NOMO-1 (cell line): ENCODE data around the gene NPTXR.

Source experiments
- DNase-seq, 2 experiments: peaks; one replicate each; lab custom pipeline; 2025; ENCODE audit not compliant: unreplicated experiment in 2 of 2; lab: John Stamatoyannopoulos, UW

The NPTXR gene

GRCh38 chr22:38853196-38853651, 9.4 kb upstream of the NPTXR start:
- no peak for DNase-seq

GRCh38 chr22:38852522-38852921, 8.7 kb upstream of the NPTXR start:
- no peak for DNase-seq

DNA sequence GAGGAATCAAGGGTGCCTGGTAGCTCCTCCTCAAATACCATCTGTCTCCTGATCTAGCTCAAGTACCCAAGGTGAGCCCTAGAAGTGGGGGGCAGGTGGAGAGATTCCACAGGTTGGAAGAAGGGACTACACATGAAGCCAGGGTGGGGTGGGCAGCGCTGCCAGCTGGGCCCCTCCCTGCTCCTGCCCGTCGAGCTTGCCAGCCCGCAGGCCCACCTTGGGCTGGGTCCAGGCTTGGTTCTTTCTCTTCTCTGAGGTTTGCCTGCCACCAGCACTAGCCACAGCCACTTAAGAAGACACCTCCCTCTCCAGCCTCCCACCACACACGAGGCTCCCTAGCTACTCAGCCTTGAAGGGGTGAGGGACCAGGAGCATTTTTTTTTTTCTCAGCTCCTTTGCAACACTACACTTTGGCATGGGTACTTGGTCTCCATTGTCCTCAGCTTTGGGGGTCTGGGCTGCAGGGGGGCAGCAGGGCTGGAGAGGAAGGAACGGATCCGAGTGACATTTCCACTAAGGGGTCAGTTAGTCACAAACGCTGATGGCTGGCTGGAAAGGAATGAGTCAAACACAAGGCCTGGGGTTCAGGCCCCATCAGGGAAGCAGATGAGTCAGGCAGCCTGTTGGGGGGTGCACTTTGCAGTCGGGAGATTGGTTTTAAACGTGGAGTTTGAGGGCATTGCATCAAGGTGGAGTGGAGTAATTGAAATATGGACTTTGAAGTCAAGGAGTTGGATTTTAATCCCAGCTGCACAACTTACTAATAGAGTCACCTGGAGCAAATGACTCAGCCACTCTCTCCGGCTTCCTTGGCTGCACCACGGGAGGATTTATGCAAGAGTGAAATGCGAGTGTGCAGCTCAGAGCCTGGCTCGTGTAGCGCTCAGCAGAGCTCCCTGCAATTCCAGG, 7.4 kb upstream of the NPTXR start:
- no peak for DNase-seq

DNA sequence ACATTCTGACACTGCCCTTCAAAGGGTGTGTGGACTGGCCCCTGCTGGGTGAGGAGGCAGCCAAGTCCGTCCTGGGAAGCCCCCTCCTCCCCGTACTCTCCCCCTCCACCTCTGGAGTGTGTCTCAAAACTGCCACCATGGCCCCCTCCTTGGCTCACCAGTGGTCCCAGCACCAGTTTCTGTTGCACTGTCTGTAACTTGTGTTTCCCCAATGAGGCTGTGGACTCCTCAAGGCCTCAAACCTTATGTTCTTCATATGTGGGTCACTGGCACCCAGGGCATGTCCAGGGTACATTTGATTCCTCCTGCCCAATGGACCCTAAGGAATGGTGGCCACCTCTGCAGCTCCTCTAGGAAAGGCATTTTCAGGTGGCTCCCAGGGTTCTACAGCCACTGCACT, 6.6 kb upstream of the NPTXR start:
- no peak for DNase-seq

DNA sequence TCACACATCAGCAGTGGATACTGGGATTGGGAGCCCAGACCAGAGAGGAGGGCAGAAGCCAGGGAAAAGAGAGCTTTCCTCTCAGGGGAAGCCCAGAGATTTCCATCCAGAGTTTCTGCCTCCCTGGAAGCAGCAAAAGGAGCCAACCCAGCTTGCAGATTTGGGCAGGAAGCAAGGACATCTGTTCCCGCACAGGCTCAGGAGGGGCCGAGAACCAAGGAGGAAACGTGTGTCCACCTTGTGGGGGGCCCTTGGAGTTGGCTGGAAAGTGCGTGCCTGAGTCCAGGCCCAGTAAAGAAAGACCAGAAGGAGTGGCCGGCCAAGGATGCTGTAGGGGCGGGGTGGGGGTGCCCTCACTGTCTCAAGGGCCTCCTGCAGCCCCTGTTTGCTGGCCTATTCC, 6.0 kb upstream of the NPTXR start:
- no peak for DNase-seq

GRCh38 chr22:38846412-38846811, 2.6 kb upstream of the NPTXR start:
- DNase-seq: no peak

DNA sequence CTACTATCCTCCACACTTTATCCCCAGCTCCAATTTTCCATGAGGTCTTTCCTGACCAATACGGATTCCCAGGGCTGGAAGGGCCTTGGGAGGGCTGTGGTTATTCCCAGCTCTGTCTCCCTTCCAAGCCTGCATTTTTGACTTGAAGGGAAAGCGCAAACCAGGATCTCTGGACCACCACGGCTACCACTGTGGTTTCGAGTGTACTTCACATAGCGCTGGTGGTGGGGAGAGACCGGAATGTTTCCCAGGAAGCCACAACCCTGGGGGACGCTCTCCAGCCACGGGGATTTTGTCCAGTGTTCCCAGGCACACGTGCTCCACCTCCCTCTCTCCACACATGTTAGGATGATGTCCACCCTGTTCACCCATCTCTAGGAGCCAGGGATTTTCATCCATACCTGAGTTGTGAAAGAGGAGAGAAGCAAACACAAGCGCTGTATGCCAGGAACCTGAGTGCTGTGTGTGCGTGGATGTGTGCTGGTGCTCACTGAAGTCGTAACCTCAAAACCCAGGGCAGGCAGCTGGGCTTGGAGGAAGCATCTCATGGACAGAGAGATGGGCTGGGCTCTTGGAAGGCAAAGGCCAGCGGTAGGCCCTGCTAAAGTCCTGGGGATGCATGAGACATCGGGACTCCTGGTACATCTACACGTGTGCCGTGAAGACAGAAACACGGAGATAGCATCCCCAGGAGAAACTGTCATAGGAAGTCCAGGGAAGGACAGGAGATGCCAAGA, 1.3 kb upstream of the NPTXR start:
- no peak for DNase-seq

DNA sequence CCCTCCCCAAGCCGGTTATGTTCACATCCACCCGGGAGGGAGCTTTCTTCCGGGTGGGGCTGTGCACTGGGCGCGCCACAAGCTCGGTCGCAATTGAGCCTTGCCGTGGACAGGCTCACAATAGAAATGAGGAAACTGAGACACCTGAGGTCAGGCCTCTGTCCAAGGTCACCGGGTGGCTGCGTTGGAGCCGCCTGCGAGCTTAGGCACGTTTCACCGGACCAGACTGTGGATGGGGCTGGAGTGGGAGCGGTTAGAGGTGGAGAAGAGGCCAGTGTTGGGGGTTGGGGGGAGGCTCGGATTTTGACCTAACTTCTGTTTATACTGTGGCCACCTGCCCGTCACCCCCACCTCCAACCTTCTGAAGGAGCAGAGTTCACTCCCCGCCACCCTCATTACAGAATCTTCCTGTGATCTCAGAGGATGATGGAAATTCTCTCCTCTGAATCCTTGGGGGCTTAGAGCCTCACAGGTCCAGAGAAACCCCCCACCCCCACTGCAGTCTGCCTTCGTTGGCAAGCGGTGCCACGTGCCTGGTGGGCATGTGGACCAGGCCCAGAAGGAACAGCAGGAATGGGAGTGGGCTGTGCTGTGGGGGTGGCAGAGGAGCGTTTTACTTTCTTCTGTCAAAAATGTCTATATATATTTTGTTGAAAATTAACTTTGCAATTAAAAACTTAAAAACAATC, 631 bp upstream of the NPTXR start:
- no peak for DNase-seq

GRCh38 chr22:38843201-38843656, 599 bp downstream of the NPTXR start:
- DNase-seq: peak; percentile 66 to 82

- DNase-seq: no peak
Observed at GRCh38 chr22:38842512-38843200, 1.2 kb downstream of the NPTXR start.

DNA sequence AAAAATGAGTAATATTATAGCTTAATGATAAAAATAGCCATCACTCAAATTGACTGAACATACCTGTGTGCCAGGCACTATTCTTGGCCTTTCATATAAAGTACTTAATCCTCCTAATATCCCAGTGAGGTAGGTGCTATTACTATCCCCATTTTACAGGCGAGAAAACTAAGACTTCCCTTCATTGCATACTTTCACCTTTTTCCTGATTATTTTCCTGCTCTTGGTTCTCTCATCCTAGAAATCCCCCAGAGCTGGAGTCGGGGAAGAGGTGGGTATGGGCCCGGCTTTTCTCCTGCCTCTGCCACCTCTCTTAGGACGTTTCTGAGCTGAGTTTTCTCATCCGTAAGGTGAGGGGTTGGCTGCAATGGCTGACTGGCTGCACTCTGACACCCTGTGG, 2.2 kb downstream of the NPTXR start:
- no peak for DNase-seq

- peak in 1 of 2 experiments; percentile 10 for DNase-seq
Observed at GRCh38 chr22:38841211-38841610, 2.6 kb downstream of the NPTXR start.

DNA sequence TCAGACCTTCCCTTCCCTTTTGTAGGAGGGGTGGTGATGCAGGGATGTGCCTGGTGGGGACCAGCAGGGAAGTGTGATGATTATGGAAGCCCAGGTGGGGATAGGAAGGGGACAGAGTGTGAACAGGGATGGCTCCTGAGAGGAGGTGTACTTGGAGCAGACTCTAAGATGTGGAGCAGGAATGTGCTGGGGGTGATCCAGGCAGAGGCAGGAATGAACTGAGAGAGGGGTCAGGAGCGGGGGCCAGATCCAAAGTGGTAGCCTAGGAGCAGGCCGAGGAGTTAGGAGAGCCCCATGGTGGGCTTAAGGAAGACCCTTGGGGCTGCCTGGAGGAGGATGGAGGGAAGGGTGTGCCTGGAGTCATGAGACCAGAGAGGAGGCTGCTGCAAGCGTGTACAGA, 3.7 kb downstream of the NPTXR start:
- DNase-seq: no peak

DNA sequence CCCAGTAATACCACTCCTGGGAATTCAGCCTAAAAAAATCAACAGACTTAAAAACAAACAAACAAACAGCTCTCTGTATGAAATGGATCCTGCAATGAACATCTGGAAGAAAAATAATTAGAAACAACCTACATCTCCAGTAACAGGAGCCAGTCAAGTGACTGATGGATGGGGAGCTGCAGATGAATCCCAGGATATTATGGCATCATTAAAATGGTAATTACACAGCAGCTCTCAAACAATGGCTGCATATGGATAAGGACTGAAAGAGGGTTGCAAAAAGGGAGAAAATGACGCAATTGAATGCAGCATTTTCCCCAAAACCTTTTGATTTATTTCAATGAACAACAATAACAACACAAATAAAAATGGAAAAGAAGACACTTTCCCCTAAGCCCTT, 4.1 kb downstream of the NPTXR start:
- no peak for DNase-seq

- no peak for DNase-seq
Observed at GRCh38 chr22:38837414-38837928, 6.4 kb downstream of the NPTXR start.

- no peak for DNase-seq
Observed at GRCh38 chr22:38835888-38836301, 7.9 kb downstream of the NPTXR start.

GRCh38 chr22:38834991-38835390, 8.8 kb downstream of the NPTXR start:
- no peak for DNase-seq

- no peak for DNase-seq
Observed at GRCh38 chr22:38834215-38834953, 9.4 kb downstream of the NPTXR start.

GRCh38 chr22:38833061-38833460, 10.8 kb downstream of the NPTXR start:
- no peak for DNase-seq
